Islet of Langerhans (tissue), 1 donor: ENCODE data around the gene LHFPL6.

ENCODE experiments used
- FAIRE-seq: peaks from one replicate; lab custom pipeline; 2011; peaks lifted over from hg19 to GRCh38; lab: Jason Lieb, UNC

LHFPL6 gene

GRCh38 chr13:39410964-39411363, 192.0 kb downstream of the LHFPL6 start:
- no peak for FAIRE-seq

GRCh38 chr13:39410096-39410901, 192.7 kb downstream of the LHFPL6 start:
- no peak for FAIRE-seq

GRCh38 chr13:39408512-39408911, 194.5 kb downstream of the LHFPL6 start:
- no peak for FAIRE-seq

GRCh38 chr13:39407786-39408185, 195.2 kb downstream of the LHFPL6 start:
- FAIRE-seq, result no peak

- no peak for FAIRE-seq
These were observed 195.9 kb downstream of the LHFPL6 start for GRCh38 chr13:39407138-39407537.

GRCh38 chr13:39406688-39407087, 196.3 kb downstream of the LHFPL6 start:
- FAIRE-seq, result no peak

- FAIRE-seq, result no peak
These were observed 197.3 kb downstream of the LHFPL6 start for GRCh38 chr13:39405596-39406205.

GRCh38 chr13:39405107-39405506, 197.9 kb downstream of the LHFPL6 start:
- FAIRE-seq, result no peak

GRCh38 chr13:39403106-39403505, 199.9 kb downstream of the LHFPL6 start:
- FAIRE-seq, result no peak

- no peak for FAIRE-seq
These were observed 200.6 kb downstream of the LHFPL6 start for GRCh38 chr13:39402221-39402970.

- no peak for FAIRE-seq
These were observed 201.2 kb downstream of the LHFPL6 start for GRCh38 chr13:39401756-39402155.

- no peak for FAIRE-seq
These were observed 201.8 kb downstream of the LHFPL6 start for GRCh38 chr13:39401046-39401705.

GRCh38 chr13:39399102-39399501, 203.9 kb downstream of the LHFPL6 start:
- no peak for FAIRE-seq

GRCh38 chr13:39397896-39398265, 205.1 kb downstream of the LHFPL6 start:
- FAIRE-seq, result no peak

GRCh38 chr13:39397226-39397895, 205.6 kb downstream of the LHFPL6 start:
- no peak for FAIRE-seq

- FAIRE-seq, result no peak
These were observed 208.0 kb downstream of the LHFPL6 start for GRCh38 chr13:39394796-39395678.

GRCh38 chr13:39391761-39392160, 211.2 kb downstream of the LHFPL6 start:
- FAIRE-seq, result no peak

GRCh38 chr13:39389013-39389412, 214.0 kb downstream of the LHFPL6 start:
- no peak for FAIRE-seq

- FAIRE-seq, result no peak
These were observed 217.3 kb downstream of the LHFPL6 start for GRCh38 chr13:39385621-39386231.

GRCh38 chr13:39385154-39385553, 217.8 kb downstream of the LHFPL6 start:
- FAIRE-seq, result no peak

- FAIRE-seq, result no peak
These were observed 221.5 kb downstream of the LHFPL6 start for GRCh38 chr13:39381456-39381855.
